GM18909 (cell line): ENCODE measurements around the gene ATP8B4.
A peak's percentile ranks its signal among the peaks of the same experiment; 100 is the strongest.
"Not testable (repeated sequence)": the region's sequence is repeated elsewhere in the genome, so short reads cannot be mapped to it uniquely, and the experiment has no call there.

ENCODE experiments used
- ATAC-seq: cut with Tn5 transposase; IDR thresholded peaks from one replicate; pipeline ENCODE4 v1.9.1; 2021; ENCODE audit warnings: mild to moderate bottlenecking; ENCODE audit not compliant: unreplicated experiment, poor library complexity

Gene ATP8B4

GRCh38 chr15:50141856-50142255 is 22.8 kb upstream of the ATP8B4 start:
- ATAC-seq = no peak

GRCh38 chr15:50140983-50141382 is 21.9 kb upstream of the ATP8B4 start:
- no peak for ATAC-seq

- ATAC-seq = no peak
Measured at GRCh38 chr15:50140098-50140497, 21.1 kb upstream of the ATP8B4 start.

- ATAC-seq = no peak
Measured at GRCh38 chr15:50138391-50138790, 19.4 kb upstream of the ATP8B4 start.

- no peak for ATAC-seq
Measured at GRCh38 chr15:50137893-50138292, 18.9 kb upstream of the ATP8B4 start.

- ATAC-seq = no peak
Measured at GRCh38 chr15:50137330-50137761, 18.3 kb upstream of the ATP8B4 start.

- peak; percentile 82 for ATAC-seq
Measured at GRCh38 chr15:50135031-50135551, 16.1 kb upstream of the ATP8B4 start.

GRCh38 chr15:50134524-50135024 is 15.5 kb upstream of the ATP8B4 start:
- peak; percentile 71 for ATAC-seq

GRCh38 chr15:50132251-50132984 is 13.4 kb upstream of the ATP8B4 start:
- ATAC-seq = not testable (repeated sequence)

GRCh38 chr15:50131617-50132016 is 12.6 kb upstream of the ATP8B4 start:
- no peak for ATAC-seq

GRCh38 chr15:50128266-50128665 is 9.2 kb upstream of the ATP8B4 start:
- ATAC-seq = no peak

- ATAC-seq = no peak
Measured at GRCh38 chr15:50127255-50127777, 8.3 kb upstream of the ATP8B4 start.

GRCh38 chr15:50126072-50126471 is 7.0 kb upstream of the ATP8B4 start:
- no peak for ATAC-seq

- no peak for ATAC-seq
Measured at GRCh38 chr15:50124631-50125030, 5.6 kb upstream of the ATP8B4 start.

GRCh38 chr15:50123861-50124557 is 5.0 kb upstream of the ATP8B4 start:
- ATAC-seq = no peak

- ATAC-seq = no peak
Measured at GRCh38 chr15:50120729-50121128, 1.7 kb upstream of the ATP8B4 start.

GRCh38 chr15:50117431-50118027 is 1.5 kb downstream of the ATP8B4 start:
- no peak for ATAC-seq

- ATAC-seq = peak; percentile 53
Measured at GRCh38 chr15:50116477-50116876, 2.6 kb downstream of the ATP8B4 start.

GRCh38 chr15:50113992-50114780 is 4.8 kb downstream of the ATP8B4 start:
- ATAC-seq = no peak

- ATAC-seq = no peak
Measured at GRCh38 chr15:50113187-50113505, 5.9 kb downstream of the ATP8B4 start.
